Measurements from ENCODE around the gene SLC46A1. TPM values are rescaled to one million over a fixed set of nuclear protein-coding genes. Genes with fewer than 3 reads are reported as not detected.

SLC46A1 gene
- total and polyA plus RNA-seq, 2 of the 8 experiments (the other 6 are each of a cell fraction or from before 2014, with no cell fraction given), result 5.3 to 8.7 TPM

GRCh38 chr17:28443901-28444638 is 38.1 kb upstream of the SLC46A1 start (continued):
- TF ChIP-seq USF2 (IDR thresholded peaks at IDR 0.05; ENCODE audit: low read length) (no peak), ATF2 (IDR thresholded peaks at IDR 0.05; ENCODE audit: low read length) (no peak), CHD7 (IDR thresholded peaks at IDR 0.05; ENCODE audit: insufficient replicate concordance, low read length) (no peak), SP4 (IDR thresholded peaks at IDR 0.05; ENCODE audit: low read length) (no peak), BRCA1 (IDR thresholded peaks at IDR 0.05; ENCODE audit: low read depth, low read length) (no peak), EGR1 (IDR thresholded peaks at IDR 0.05; ENCODE audit: borderline replicate concordance, low read depth, low read length) (no peak), NANOG (IDR thresholded peaks at IDR 0.05; ENCODE audit: insufficient read depth, low read depth, low read length, poor library complexity, severe bottlenecking) (no peak)
